Activated naive CD4-positive, alpha-beta T cell treated with anti-CD3 and anti-CD28 coated beads, Interleukin-2, amount 10 ng/mL, durations not matched to agents 7 days and 5 days (primary cell): Measurements from ENCODE around the gene PDLIM1.

Source experiments
- CTCF ChIA-PET: fragments of 350-600 bp; sonication (Branson Sonifier 250); formaldehyde crosslinking; loops from one replicate; lab custom pipeline; 2021; ENCODE audit warnings: antibody characterized with exemption; lab: Charles Lee
- DNase-seq: peaks from one replicate; pipeline ENCODE4 v3.0.0-alpha.2; 2020
- H3K27ac Mint-ChIP-seq: one replicate; pipeline ENCODE4 v1.8.0; 2021; ENCODE audit warnings: mild to moderate bottlenecking, moderate library complexity, mixed read lengths
- H3K27me3 Mint-ChIP-seq: one replicate; pipeline ENCODE4 v1.8.0; 2021; ENCODE audit warnings: mild to moderate bottlenecking, mixed read lengths
- H3K36me3 Mint-ChIP-seq: one replicate; pipeline ENCODE4 v1.8.0; 2021; ENCODE audit warnings: mixed read lengths
- H3K4me1 Mint-ChIP-seq: one replicate; pipeline ENCODE4 v1.8.0; 2021; ENCODE audit warnings: mixed read lengths
- H3K4me3 Mint-ChIP-seq: one replicate; pipeline ENCODE4 v1.8.0; 2021; ENCODE audit warnings: mild to moderate bottlenecking, moderate library complexity, mixed read lengths
- H3K9me3 Mint-ChIP-seq: one replicate; pipeline ENCODE4 v1.8.0; 2021; ENCODE audit warnings: mixed read lengths

Gene PDLIM1, protein sequence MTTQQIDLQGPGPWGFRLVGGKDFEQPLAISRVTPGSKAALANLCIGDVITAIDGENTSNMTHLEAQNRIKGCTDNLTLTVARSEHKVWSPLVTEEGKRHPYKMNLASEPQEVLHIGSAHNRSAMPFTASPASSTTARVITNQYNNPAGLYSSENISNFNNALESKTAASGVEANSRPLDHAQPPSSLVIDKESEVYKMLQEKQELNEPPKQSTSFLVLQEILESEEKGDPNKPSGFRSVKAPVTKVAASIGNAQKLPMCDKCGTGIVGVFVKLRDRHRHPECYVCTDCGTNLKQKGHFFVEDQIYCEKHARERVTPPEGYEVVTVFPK

DNA sequence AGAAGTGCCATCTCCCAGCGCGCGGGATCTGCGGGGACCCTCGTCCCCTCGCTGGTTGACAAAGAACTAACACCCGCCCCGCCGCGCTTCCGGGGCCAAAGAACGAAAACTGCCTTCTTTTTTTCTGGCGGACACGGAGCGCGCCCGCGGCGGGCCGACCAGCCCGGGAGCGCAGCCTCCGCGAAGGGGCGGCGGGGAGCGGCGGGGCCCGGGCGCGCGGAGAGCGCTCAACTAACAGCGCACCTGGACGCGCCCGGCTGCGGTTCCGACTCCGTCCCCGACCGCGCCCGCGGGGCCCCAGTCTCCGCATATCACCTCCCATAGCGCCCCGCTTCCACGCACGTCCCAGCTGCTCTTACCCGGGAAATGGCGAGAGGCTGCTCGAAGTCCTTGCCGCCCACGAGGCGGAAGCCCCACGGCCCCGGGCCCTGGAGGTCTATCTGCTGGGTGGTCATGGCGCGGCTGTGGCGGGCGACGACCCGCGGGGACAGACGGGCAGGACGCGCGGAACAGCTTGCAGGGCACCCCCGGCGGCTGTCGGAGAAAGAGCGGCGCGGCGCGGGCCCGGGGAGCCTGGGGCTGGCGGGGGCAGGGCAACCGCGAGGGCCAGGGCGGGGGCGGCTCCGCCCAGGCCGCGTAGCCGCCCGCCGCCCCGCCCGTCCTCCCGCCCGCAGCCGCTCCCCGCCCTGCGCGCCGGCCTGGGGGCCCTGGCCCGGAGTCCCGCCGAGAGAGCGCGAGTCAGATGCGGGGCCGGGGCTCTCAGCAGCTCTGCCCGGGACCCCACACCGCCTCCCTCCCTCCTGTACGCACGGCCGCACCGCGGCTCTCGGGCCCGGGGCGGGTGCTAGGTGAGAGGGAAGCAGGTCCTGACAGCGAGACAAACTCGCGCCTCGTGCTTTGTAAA lies at the start of gene PDLIM1:
TSS of gene PDLIM1 (minus strand) at position 543 of the 904 bp plus-strand sequence. CDS start at position 455, 88 bp downstream.
- H3K4me3 Mint-ChIP-seq: peak within 1 kb of the TSS; percentile 81
- peak within 1 kb of the TSS; percentile 30 for H3K27ac Mint-ChIP-seq
- H3K9me3 Mint-ChIP-seq: no peaks in the 10 kb centered on the region
- DNase-seq: peak; percentile 72
- CTCF ChIA-PET: no interaction called here
- H3K4me1 Mint-ChIP-seq: peaks cover 59% of the 10 kb centered on the region
- peaks cover 70% of the 10 kb centered on the region for H3K27me3 Mint-ChIP-seq
- H3K36me3 Mint-ChIP-seq: peaks cover 2% of the 10 kb centered on the region

DNA sequence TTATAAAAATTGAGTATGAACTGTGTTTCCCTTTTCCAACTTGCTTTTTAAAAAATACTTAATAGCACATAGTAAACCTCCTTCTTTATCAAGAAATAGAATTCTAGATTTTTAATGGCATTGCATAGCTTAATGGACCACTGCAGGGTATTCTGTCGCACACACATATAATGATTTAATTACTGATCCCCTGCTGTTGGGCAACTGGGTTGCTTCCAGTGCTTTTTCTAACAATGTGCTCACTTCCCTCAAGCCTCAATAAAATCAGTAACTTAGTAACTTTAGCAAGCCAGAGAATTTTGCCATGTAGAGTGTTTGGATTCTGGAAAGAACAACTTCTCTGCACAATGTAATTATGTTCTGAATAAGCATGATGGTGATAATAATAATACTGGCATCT lies 49.1 kb upstream of the PDLIM1 start:
- H3K27me3 Mint-ChIP-seq: peaks cover 3% of the 10 kb centered on the region
- H3K36me3 Mint-ChIP-seq: no peaks in the 10 kb centered on the region
- DNase-seq: no peak

DNA sequence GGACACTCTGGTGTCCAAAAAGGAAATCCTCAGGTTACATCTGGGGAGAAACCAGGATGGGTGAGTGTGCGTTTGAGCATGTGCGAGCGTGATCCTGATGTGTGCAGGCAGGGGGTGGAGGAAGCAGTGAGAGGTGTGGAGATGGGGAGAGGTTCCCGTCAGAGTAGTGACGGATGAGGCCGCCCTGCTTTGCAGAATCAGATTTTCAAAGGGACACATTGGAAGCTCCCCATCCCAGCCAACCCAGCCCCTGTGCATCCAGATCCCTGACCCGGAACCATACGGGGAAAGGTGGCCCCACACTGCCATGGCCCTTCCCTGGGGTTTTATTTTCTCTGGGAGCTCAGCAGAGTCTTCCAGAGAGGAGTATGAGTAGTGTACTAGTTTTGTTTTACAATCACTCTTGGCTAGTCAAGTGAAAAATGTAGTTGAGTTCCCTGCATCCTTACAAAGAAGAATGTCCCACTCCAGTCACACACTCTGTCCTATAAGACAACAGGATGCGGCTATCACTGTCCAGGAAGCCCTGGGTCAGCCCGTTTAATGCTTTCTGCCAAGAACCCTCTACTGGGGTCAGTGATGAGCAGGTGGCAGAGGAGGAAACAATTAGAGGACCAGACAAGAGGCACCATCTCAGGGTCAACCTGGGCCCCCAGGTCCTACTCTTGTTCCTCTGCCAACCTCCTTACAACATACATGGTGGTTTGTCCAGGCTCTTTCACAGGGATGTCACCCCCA lies 46.8 kb upstream of the PDLIM1 start:
- CTCF ChIA-PET: no interaction called here
- no peak overlapping the region for H3K4me3 Mint-ChIP-seq
- H3K27me3 Mint-ChIP-seq: peaks cover 3% of the 10 kb centered on the region
- H3K27ac Mint-ChIP-seq: no peak overlapping the region
- H3K36me3 Mint-ChIP-seq: no peaks in the 10 kb centered on the region
- no peaks in the 10 kb centered on the region for H3K9me3 Mint-ChIP-seq
- no peaks in the 10 kb centered on the region for H3K4me1 Mint-ChIP-seq
- no peak for DNase-seq

More for the DNA sequence above, 49.1 kb upstream of the PDLIM1 start:
- CTCF ChIA-PET: no interaction called here
- no peaks in the 10 kb centered on the region for H3K9me3 Mint-ChIP-seq
- no peak overlapping the region for H3K4me3 Mint-ChIP-seq
- no peak overlapping the region for H3K27ac Mint-ChIP-seq
- H3K4me1 Mint-ChIP-seq: no peaks in the 10 kb centered on the region

DNA sequence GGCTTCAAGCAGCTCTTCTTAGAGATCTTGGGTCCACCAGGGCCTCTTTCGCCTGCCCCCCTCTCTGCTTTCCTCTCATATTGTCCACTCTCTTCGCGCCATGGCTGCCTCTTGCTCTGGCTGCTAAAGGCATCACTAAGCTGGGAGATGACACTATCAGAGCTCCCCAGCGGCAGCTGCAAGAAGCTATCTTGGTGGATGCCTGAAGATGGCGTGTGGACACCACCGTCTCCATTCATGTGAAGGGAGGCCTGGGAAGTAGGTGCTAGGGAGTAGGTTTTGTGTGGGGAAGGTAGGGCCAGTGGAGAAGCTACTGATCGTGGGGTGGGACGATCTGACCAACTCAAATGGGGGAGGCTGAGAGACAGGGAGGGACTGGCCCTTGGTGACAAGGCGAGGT lies 45.9 kb upstream of the PDLIM1 start:
- CTCF ChIA-PET: interaction anchor here (1.0 kb wide), 1 partner anchor 28 kb away, joined by 4 read pairs; no protein-coding TSS in a partner anchor
- Mint-ChIP-seq H3K36me3 (no peaks in the 10 kb centered on the region), H3K27me3 (peaks cover 3% of the 10 kb centered on the region), H3K9me3 (no peaks in the 10 kb centered on the region), H3K27ac (peak overlapping the region; percentile 3), H3K4me1 (no peaks in the 10 kb centered on the region), H3K4me3 (no peak overlapping the region)
- no peak for DNase-seq

DNA sequence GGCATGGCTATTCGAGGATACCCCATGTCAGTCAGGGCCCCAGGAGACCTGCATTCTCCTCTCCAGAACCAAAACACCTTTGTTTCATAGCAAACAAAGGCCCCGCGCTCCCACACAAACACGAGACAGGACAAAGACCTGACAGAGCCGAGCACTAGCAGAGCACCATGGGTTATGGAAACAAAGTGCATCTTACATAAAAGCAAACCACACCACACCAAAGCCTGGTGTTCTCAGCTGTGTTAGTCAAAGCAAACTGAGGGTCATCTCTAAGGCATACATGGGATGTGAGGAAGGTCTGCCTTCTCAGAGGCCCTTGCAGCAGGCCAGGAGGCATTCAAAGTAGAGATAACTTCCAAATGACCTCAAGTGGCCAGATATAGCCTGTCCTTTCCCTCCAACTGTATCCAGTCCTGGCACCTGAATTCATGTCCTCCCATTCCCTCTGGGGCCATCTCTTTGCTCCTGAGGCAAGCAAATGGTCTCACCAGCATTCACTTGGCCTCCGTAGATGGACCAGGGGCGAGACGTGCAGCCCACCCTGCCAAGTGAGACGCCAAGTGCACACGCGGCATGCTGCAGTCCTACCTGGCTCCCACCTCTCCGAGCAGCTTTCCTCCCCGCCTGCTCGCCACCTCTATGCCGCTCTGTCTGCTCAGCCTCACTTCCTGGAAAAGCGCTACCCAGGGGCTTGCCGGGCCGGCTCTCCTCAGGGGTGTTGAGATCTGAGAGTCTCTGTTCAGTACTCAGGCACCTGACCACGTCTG lies 45.3 kb upstream of the PDLIM1 start:
- no peak for DNase-seq
- Mint-ChIP-seq H3K36me3 (no peaks in the 10 kb centered on the region), H3K27ac (no peak overlapping the region), H3K27me3 (peaks cover 3% of the 10 kb centered on the region), H3K4me3 (no peak overlapping the region), H3K4me1 (no peaks in the 10 kb centered on the region), H3K9me3 (no peaks in the 10 kb centered on the region)
- CTCF ChIA-PET: interaction anchor here (1.0 kb wide), 1 partner anchor 29 kb away, joined by 4 read pairs; no protein-coding TSS in a partner anchor

DNA sequence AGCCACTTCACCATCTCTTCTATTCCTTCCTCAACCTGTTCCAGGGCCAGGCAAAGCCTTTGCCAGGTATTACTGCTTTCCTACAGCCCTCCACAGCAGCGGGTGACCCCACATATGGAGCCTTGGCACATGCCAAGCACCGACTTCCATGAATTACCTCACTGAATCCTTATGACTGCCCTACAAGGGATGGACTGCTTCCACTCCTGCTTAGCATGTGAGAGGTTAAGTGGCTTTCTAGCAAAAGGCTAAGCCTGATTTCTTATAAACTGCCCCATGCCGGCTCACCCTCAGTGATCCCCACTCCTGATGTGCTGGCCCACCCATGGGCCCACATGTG lies 44.0 kb upstream of the PDLIM1 start:
- Mint-ChIP-seq H3K9me3 (no peaks in the 10 kb centered on the region), H3K4me1 (no peaks in the 10 kb centered on the region), H3K27ac (no peak overlapping the region), H3K36me3 (no peaks in the 10 kb centered on the region), H3K4me3 (no peak overlapping the region), H3K27me3 (peaks cover 3% of the 10 kb centered on the region)
- CTCF ChIA-PET: no interaction called here
- DNase-seq: no peak

DNA sequence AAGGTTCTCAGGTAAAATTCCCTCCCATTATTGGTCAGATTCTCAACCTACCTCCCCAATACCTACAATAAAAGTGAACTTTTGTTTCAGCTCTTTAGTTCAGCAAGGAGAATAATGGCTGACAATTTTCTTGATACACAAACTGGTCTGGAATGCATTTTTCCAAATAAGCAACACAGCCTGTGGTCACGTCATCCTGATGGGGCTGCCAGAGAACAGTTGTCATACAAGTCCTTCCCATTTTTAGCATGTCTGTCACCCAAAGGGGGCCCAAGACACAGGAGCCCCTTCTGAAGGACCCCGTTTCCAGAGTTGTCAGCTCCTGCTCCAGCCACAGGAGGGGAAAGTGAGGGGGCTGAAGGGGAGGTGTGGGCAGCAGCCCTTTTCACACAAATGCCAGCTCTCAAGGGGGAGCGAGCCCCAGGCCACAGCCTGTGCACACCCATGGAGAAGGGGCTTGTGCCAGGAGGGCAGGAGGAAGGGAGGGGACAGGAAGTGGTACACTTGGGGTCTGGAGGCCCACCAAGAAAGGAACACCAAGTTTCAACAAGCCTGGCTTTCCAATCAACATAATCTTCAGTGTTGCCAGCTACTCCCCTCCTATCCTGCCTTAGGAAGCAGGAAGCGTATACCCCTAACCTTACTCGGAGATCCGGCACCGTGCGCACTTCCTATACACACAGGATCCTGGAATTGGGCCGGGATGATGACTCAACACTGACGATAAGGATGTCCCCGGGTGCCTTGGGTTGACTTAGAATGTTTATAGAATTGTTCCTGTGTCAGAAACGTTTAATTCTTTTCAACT lies 43.4 kb upstream of the PDLIM1 start:
- CTCF ChIA-PET: no interaction called here
- Mint-ChIP-seq H3K4me1 (no peaks in the 10 kb centered on the region), H3K9me3 (no peaks in the 10 kb centered on the region), H3K36me3 (no peaks in the 10 kb centered on the region), H3K4me3 (no peak overlapping the region), H3K27ac (no peak overlapping the region), H3K27me3 (peaks cover 3% of the 10 kb centered on the region)
- DNase-seq: no peak

DNA sequence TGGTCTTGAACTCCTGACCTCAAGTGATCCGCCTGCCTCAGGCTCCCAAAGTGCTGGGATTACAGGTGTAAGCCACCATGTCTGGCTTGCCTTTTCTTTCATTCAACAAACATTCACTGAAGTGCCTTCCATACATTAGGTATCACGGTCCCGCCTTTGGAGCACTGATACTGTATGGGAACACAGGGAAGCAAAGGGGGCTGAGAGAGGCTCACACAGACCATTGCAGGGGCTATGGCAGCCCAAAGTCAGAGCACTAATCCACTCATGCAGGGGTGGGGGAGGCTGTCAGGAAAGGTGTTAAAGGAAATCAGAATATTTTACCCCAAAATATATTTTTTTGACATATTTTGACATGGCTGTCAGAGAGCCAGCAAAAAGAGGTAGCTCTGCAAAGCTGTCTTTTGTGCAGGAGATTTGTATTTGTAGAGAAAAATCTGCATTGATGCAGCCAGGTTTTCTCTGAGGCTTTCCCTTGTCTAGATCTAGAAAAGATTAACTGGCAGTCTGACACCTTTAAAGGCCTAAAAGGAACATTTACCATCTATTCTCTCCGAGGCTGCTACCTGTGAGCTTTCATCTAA lies 42.0 kb upstream of the PDLIM1 start:
- CTCF ChIA-PET: interaction anchor here (0.6 kb wide), 1 partner anchor 86 kb away, joined by 3 read pairs; no protein-coding TSS in a partner anchor
- H3K27ac Mint-ChIP-seq: no peak overlapping the region
- H3K36me3 Mint-ChIP-seq: no peaks in the 10 kb centered on the region
- H3K4me1 Mint-ChIP-seq: no peaks in the 10 kb centered on the region
- no peaks in the 10 kb centered on the region for H3K9me3 Mint-ChIP-seq
- peaks cover 3% of the 10 kb centered on the region for H3K27me3 Mint-ChIP-seq
- no peak for DNase-seq
- no peak overlapping the region for H3K4me3 Mint-ChIP-seq

DNA sequence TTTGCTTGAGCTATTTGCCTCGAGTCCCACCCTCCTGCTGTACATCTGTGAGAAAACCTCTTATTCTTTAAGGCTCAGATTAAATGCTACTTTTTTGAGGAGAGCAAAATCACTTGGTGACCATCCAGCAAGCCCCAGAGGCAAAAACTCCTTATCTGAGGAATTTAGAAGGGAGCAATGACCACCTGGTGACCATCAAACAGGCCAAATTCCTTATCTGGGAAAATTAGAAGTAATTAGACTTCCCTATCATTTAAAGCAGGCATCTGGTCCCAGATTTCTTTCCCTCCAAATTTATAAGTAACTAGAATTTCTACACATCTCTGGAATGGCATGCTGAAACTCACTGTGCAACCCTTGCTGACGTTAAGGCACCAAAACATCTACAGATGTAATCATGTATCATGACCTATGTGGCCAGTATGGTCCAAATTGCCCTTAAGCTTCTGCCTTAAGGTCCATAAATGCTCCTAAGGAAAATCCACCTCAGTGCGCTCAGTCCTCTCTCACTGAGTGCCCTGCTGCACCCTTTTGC lies 40.9 kb upstream of the PDLIM1 start:
- CTCF ChIA-PET: no interaction called here
- DNase-seq: no peak
- Mint-ChIP-seq H3K36me3 (no peaks in the 10 kb centered on the region), H3K4me3 (no peak overlapping the region), H3K9me3 (no peaks in the 10 kb centered on the region), H3K4me1 (no peaks in the 10 kb centered on the region), H3K27ac (no peak overlapping the region), H3K27me3 (peaks cover 8% of the 10 kb centered on the region)

DNA sequence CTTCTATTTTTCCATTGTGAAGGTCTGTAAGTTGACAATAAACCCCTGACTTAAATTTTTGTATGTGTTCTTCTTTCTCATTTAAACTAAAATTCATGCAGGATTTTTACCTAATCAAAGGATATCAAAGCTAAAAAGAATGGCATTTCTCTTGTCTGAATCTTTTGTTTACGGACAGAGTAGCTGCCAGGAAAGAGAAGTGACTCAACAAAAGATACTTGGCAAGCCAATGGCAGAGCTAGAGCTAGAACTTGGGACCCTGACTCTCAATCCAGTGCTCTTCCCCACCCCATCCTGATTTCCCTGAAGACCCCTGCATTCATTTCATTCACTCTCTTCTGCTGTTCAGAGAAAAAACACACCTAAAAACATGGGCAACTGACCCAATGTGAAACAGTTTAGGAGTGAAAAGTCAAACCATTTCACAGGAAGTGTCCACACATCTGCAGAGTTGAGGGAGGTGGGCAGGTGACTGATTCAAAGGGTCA lies 40.2 kb upstream of the PDLIM1 start:
- H3K27ac Mint-ChIP-seq: no peak overlapping the region

DNA sequence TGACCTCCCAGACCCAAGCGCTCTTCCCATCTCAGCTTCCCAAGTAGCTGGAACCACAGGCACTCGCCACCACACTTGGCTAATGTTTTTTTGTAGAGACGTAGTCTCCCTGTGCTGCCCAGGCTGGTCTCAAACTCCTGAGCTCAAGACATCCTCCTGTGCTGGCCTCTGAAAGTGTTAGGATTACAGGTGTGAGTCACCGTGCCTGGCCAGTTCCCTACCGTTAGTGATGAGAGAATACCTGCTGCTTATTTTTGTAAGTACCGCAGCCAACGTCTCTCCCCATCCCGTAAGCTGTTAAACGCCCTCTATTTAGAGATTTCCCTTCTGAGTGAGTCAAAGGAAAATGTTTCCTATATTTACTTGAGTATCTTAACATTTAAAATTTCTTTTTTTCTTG lies 38.5 kb upstream of the PDLIM1 start:
- Mint-ChIP-seq H3K4me1 (no peaks in the 10 kb centered on the region), H3K4me3 (no peak overlapping the region), H3K27ac (no peak overlapping the region), H3K9me3 (no peaks in the 10 kb centered on the region), H3K27me3 (peaks cover 10% of the 10 kb centered on the region), H3K36me3 (no peaks in the 10 kb centered on the region)
- DNase-seq: no peak
- CTCF ChIA-PET: no interaction called here

More for the DNA sequence above, 40.2 kb upstream of the PDLIM1 start:
- peaks cover 8% of the 10 kb centered on the region for H3K27me3 Mint-ChIP-seq
- no peak overlapping the region for H3K4me3 Mint-ChIP-seq
- H3K4me1 Mint-ChIP-seq: no peaks in the 10 kb centered on the region
- H3K36me3 Mint-ChIP-seq: no peaks in the 10 kb centered on the region
- DNase-seq: no peak
- H3K9me3 Mint-ChIP-seq: no peaks in the 10 kb centered on the region
- CTCF ChIA-PET: no interaction called here

DNA sequence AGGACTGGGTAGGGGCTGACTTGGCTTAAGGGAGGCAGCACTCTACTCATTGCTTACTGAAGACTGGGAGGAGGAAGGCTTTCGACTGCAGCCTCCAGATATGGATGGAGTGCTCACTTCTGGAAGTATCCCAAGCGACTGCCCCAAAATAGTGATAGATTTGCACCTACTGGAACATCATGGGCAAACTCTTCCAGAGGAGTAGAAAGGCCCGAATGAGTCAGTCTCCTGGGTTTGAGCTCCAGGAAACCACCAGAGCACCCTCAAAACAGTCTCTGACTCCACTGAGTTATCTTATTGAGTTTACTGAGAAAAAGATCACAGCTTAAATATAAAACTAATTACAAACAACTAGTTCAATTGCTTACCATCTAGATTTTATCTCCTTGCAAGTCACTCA lies 37.2 kb upstream of the PDLIM1 start:
- Mint-ChIP-seq H3K27me3 (peaks cover 14% of the 10 kb centered on the region), H3K9me3 (no peaks in the 10 kb centered on the region), H3K36me3 (no peaks in the 10 kb centered on the region), H3K4me3 (no peak overlapping the region), H3K4me1 (no peaks in the 10 kb centered on the region), H3K27ac (no peak overlapping the region)
- DNase-seq: no peak
- CTCF ChIA-PET: no interaction called here
